GM19099 (cell line): ENCODE data around the gene NTMT2.

Experiments used
- POLR2A ChIP-seq: IDR thresholded peaks from 3 replicates; pipeline ENCODE4 v1.6.1; 2011; ENCODE audit warnings: low read depth; ENCODE audit not compliant: insufficient read length; ENCODE audit errors: extremely low read depth

Gene NTMT2

GRCh38 chr1:170198090-170198489, 52.3 kb downstream of the NTMT2 start:
- TF ChIP-seq POLR2A = no peak

- TF ChIP-seq POLR2A = no peak
Measured at GRCh38 chr1:170198584-170198983, 52.8 kb downstream of the NTMT2 start.

- no peak for TF ChIP-seq POLR2A
Measured at GRCh38 chr1:170200161-170200560, 54.4 kb downstream of the NTMT2 start.

- no peak for TF ChIP-seq POLR2A
Measured at GRCh38 chr1:170200621-170201397, 55.0 kb downstream of the NTMT2 start.

- TF ChIP-seq POLR2A = no peak
Measured at GRCh38 chr1:170203693-170204092, 57.9 kb downstream of the NTMT2 start.

GRCh38 chr1:170204121-170204520, 58.4 kb downstream of the NTMT2 start:
- no peak for TF ChIP-seq POLR2A

- TF ChIP-seq POLR2A = no peak
Measured at GRCh38 chr1:170205301-170205700, 59.5 kb downstream of the NTMT2 start.

GRCh38 chr1:170209125-170209524, 63.4 kb downstream of the NTMT2 start:
- TF ChIP-seq POLR2A = no peak

GRCh38 chr1:170210142-170210541, 64.4 kb downstream of the NTMT2 start:
- no peak for TF ChIP-seq POLR2A

- TF ChIP-seq POLR2A = no peak
Measured at GRCh38 chr1:170213596-170213995, 67.8 kb downstream of the NTMT2 start.

GRCh38 chr1:170214117-170215032, 68.6 kb downstream of the NTMT2 start:
- TF ChIP-seq POLR2A = no peak

GRCh38 chr1:170215072-170215885, 69.5 kb downstream of the NTMT2 start:
- no peak for TF ChIP-seq POLR2A

- no peak for TF ChIP-seq POLR2A
Measured at GRCh38 chr1:170217517-170218256, 71.9 kb downstream of the NTMT2 start.

- no peak for TF ChIP-seq POLR2A
Measured at GRCh38 chr1:170218257-170218650, 72.5 kb downstream of the NTMT2 start.
